Amygdala (tissue), 56 donors: ENCODE measurements around the gene ENTPD2.

Experiments used
- DNase-seq, 56 donors: peaks; one replicate each; lab custom pipeline; 2025; lab: John Stamatoyannopoulos, UW

The ENTPD2 gene

GRCh38 chr9:137020771-137021567 is 32.9 kb downstream of the ENTPD2 start:
- no peak for DNase-seq

- no peak for DNase-seq
These were observed 33.8 kb downstream of the ENTPD2 start for GRCh38 chr9:137019891-137020683.

GRCh38 chr9:137018761-137019559 is 34.9 kb downstream of the ENTPD2 start:
- no peak for DNase-seq

GRCh38 chr9:137017791-137018497 is 35.9 kb downstream of the ENTPD2 start:
- no peak for DNase-seq

- DNase-seq: no peak
These were observed 36.8 kb downstream of the ENTPD2 start for GRCh38 chr9:137017071-137017470.

- no peak for DNase-seq
These were observed 37.4 kb downstream of the ENTPD2 start for GRCh38 chr9:137016436-137016835.

GRCh38 chr9:137015976-137016375 is 37.9 kb downstream of the ENTPD2 start:
- DNase-seq: no peak

GRCh38 chr9:137015540-137015930 is 38.3 kb downstream of the ENTPD2 start:
- no peak for DNase-seq

GRCh38 chr9:137014776-137015539 is 38.9 kb downstream of the ENTPD2 start:
- DNase-seq: no peak

- DNase-seq: no peak
These were observed 39.7 kb downstream of the ENTPD2 start for GRCh38 chr9:137014166-137014565.

- no peak for DNase-seq
These were observed 40.3 kb downstream of the ENTPD2 start for GRCh38 chr9:137013571-137013940.

GRCh38 chr9:137012694-137013570 is 40.9 kb downstream of the ENTPD2 start:
- no peak for DNase-seq

- DNase-seq: no peak
These were observed 41.8 kb downstream of the ENTPD2 start for GRCh38 chr9:137011907-137012675.

GRCh38 chr9:137011156-137011555 is 42.7 kb downstream of the ENTPD2 start:
- no peak for DNase-seq

GRCh38 chr9:137009938-137010732 is 43.7 kb downstream of the ENTPD2 start:
- no peak for DNase-seq

GRCh38 chr9:137009217-137009616 is 44.6 kb downstream of the ENTPD2 start:
- no peak for DNase-seq

- DNase-seq: no peak
These were observed 45.5 kb downstream of the ENTPD2 start for GRCh38 chr9:137008312-137008711.
